Panc1 (cell line): ENCODE measurements around the gene CYB5R3. TPM values are rescaled to one million over a fixed set of nuclear protein-coding genes. Genes with fewer than 3 reads are reported as not detected.
A peak's percentile ranks its signal among the peaks of the same experiment; 100 is the strongest.
"Not testable (repeated sequence)": the region's sequence is repeated elsewhere in the genome, so short reads cannot be mapped to it uniquely, and the experiment has no call there.

Experiments used
- ATAC-seq: fragments of 200-7000 bp; cut with Tn5 transposase; 2 replicates; pipeline ENCODE4 v1.9.1; 2020; ENCODE audit warnings: mild to moderate bottlenecking, moderate library complexity
- BruUV-seq: library from RNA; stranded (reverse); fragments of 400-500 nt; replicated peaks from 2 replicates; lab custom pipeline; 2021; lab: Mats Ljungman, UMichigan
- CTCF ChIA-PET: fragments of 300-600 bp; sonication (Branson Sonifier 250); formaldehyde crosslinking; loops from one replicate; lab custom pipeline; 2022; ENCODE audit warnings: antibody characterized with exemption; lab: Charles Lee
- POLR2A ChIA-PET: fragments of 300-600 bp; sonication (Branson Sonifier 250); formaldehyde crosslinking; loops from one replicate; lab custom pipeline; 2022; ENCODE audit warnings: antibody characterized with exemption; lab: Charles Lee
- DNase-seq: peaks from one replicate; pipeline ENCODE4 v3.0.0-alpha.2; 2010; ENCODE audit warnings: low read depth, low spot score
- H3K27ac ChIP-seq: 2 replicates; pipeline ENCODE4 v1.5.1; 2011; ENCODE audit warnings: mild to moderate bottlenecking, low read length, inconsistent platforms
- H3K27me3 ChIP-seq: fragments of 200-500 bp; sonication (Bioruptor generic); 2 replicates; pipeline ENCODE4 v1.6.0; 2014; ENCODE audit warnings: low read length, inconsistent platforms; ENCODE audit not compliant: control insufficient read depth, insufficient read depth
- H3K36me3 ChIP-seq: fragments of 200-500 bp; sonication (Bioruptor generic); 2 replicates; pipeline ENCODE4 v1.5.1; 2014; ENCODE audit warnings: inconsistent platforms, mild to moderate bottlenecking, low read length, moderate library complexity; ENCODE audit not compliant: control insufficient read depth, insufficient read depth
- H3K4me1 ChIP-seq: 2 replicates; pipeline ENCODE4 v1.5.1; 2011; ENCODE audit warnings: inconsistent platforms, mild to moderate bottlenecking, low read length, moderate library complexity; ENCODE audit not compliant: control insufficient read depth, insufficient read depth
- H3K4me3 ChIP-seq, 2 experiments: 2 replicates each; pipeline ENCODE4 v1.5.1; 2011 to 2012; ENCODE audit warnings: low read depth in 2 of 2, low read length in 2 of 2, mild to moderate bottlenecking in 2 of 2, inconsistent platforms in 1 of 2, moderate library complexity in 1 of 2
- H3K9me3 ChIP-seq: fragments of 200-500 bp; sonication (Bioruptor generic); 2 replicates; pipeline ENCODE4 v1.5.1; 2014; ENCODE audit warnings: low read depth, mild to moderate bottlenecking, inconsistent platforms, low read length, moderate library complexity; ENCODE audit not compliant: control insufficient read depth, insufficient read depth
- in situ Hi-C: cut with HindIII; loops from 2 replicates; pipeline ENCODE4 v1.10.0; 2016; ENCODE audit warnings: low sequenced_read_pairs, low pct_unique_long_range_greater_than_20kb
- intact Hi-C: fragments of 100-400 bp; cut with micrococcal nuclease; formaldehyde crosslinking; loops from one replicate; pipeline ENCODE4 v1.10.0; 2022; ENCODE audit not compliant: unreplicated experiment
- total RNA-seq: library from RNA; stranded (reverse); gene quantifications from one replicate; pipeline ENCODE4 v1.2.1, GENCODE V29; 2021; ENCODE audit not compliant: unreplicated experiment

Gene CYB5R3
- total RNA-seq, 1 experiment from 2014 or later, result 102 TPM

DNA sequence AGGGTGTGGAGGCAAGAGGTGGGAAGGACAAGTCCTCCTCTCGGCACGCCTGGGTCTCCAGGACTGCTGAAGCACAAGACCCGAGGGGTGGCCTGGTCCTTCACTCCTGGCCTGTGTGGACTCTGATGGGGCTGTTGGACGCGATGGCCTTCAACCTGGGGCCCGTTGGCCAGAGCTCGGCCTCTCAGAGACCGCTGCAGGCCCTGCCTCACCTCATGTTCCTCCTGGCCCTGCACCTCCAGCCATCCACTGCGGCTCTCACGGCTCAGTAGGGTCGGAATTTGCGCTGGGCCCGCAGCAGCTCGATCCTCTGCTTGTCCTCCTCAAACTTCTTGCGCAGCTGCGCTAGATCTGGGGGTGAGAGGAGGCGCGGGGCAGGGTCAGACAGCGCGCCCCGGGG is 74.7 kb downstream of the CYB5R3 start:
- BruUV-seq, H3K4me1 ChIP-seq, H3K4me3 ChIP-seq, DNase-seq, H3K36me3 ChIP-seq, intact Hi-C loops, CTCF ChIA-PET, H3K27me3 ChIP-seq, in situ Hi-C loops, POLR2A ChIA-PET, ATAC-seq, H3K9me3 ChIP-seq, H3K27ac ChIP-seq: not testable (repeated sequence)

DNA sequence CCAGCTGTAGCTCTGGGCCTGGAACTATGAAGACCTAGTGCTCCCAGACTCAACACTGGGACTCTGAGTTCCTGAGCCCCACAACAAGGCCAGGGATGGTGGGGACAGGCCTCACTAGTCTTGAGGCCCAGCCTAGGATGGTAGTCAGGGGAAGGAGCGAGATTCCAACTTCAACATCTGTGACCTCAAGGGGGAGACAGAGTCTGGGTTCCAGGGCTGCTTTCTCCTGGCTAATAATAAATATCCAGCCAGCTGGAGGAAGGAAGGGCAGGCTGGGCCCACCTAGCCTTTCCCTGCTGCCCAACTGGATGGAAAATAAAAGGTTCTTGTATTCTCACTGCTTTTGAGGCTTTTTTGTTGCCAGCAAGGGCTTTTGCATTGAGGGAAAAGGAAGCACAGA is 75.1 kb downstream of the CYB5R3 start:
- H3K27ac ChIP-seq, intact Hi-C loops, H3K36me3 ChIP-seq, POLR2A ChIA-PET, H3K4me1 ChIP-seq, H3K4me3 ChIP-seq, BruUV-seq, ATAC-seq, DNase-seq, in situ Hi-C loops, CTCF ChIA-PET, H3K27me3 ChIP-seq, H3K9me3 ChIP-seq: not testable (repeated sequence)

DNA sequence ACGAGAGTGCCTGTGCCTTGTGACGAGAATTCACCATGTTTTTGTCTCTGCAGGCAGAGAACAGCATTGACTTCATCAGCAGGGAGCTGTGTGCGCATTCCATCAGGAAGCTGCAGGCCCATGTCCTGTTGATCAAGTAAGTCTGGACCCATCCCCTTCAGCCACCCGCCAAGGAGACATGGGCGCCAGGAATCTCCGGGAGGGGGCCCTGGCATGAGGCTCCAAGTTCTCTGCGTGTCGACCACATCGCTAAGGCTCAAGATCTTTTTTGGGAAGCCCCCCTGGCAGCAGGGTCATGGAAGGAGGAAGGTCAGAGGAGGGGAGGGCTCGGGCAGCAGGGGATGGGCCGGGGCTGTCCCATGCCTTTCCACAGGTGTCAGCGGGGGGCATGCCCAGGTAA is 78.1 kb downstream of the CYB5R3 start:
- intact Hi-C loops, H3K4me3 ChIP-seq, POLR2A ChIA-PET, BruUV-seq, in situ Hi-C loops, H3K27me3 ChIP-seq, H3K36me3 ChIP-seq, H3K9me3 ChIP-seq, H3K4me1 ChIP-seq, DNase-seq, H3K27ac ChIP-seq, CTCF ChIA-PET: not testable (repeated sequence)
- ATAC-seq, result 0 out of 2 replicates have a peak, but pooled peaks have one; percentile 5

DNA sequence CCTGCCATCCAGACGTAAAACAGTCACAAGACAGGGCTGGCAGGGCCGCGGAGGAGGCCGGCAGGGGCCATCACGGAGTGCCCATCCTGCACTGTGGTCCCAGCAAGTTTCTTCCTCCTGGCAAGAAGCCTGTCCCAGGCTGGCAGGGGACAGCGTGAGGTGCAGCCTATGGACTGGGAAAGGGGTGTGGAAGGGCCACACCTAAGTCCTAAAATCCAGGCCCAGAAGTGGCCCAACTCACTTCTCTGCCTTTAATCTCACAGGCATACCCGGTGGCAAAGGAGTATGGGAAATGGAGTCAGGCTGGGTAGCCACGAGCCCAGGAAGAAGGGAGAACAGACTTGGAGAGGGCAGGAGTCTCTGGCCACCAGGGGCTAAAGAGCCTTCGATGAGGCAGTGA is 78.6 kb downstream of the CYB5R3 start:
- H3K4me3 ChIP-seq, H3K9me3 ChIP-seq, in situ Hi-C loops, intact Hi-C loops, DNase-seq, H3K4me1 ChIP-seq, CTCF ChIA-PET, H3K27me3 ChIP-seq, H3K27ac ChIP-seq, H3K36me3 ChIP-seq: not testable (repeated sequence)
- TSS peak; percentile 48 for BruUV-seq
- peak; percentile 10; the same call in 1 of the 2 replicates for ATAC-seq
- POLR2A ChIA-PET, result interaction anchor here (1.0 kb wide), 1 partner anchor 44 kb away, joined by 3 read pairs; the partner anchor contains the start of gene POLDIP3

DNA sequence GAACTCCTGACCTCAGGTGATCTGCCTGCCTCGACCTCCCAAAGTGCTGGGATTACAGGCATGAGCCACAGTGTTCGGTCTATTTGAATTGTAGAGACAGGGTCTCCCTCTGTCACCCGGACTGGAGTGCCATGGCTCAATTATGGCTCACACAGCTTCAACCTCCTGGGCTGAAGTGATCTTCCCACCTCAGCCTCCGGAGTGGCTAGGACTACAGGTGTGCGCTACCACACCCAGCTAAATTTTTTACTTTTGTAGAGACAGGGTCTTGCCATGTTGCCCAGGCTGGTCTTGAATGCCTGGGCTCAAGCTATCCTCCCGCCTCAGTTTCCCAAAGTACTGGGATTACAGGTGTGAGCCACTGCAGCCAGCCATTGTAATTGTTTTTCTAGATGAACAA is 81.2 kb downstream of the CYB5R3 start:
- POLR2A ChIA-PET, H3K9me3 ChIP-seq, CTCF ChIA-PET, BruUV-seq, intact Hi-C loops, in situ Hi-C loops, H3K4me1 ChIP-seq, H3K36me3 ChIP-seq, H3K27me3 ChIP-seq, H3K27ac ChIP-seq, DNase-seq, H3K4me3 ChIP-seq: not testable (repeated sequence)
- ATAC-seq, result 0 out of 2 replicates have a peak, but pooled peaks have one; percentile 20

Other genes with a start within 250 kb of the CYB5R3 start
- gene NFAM1, start 217.0 kb downstream of the CYB5R3 start, total RNA-seq, result 0.41 TPM
- gene RRP7A, start 129.6 kb downstream of the CYB5R3 start, total RNA-seq, result 29.8 TPM
- 1.6 TPM for gene SERHL2, start 95.4 kb downstream of the CYB5R3 start, total RNA-seq
- gene POLDIP3, start 34.5 kb downstream of the CYB5R3 start, total RNA-seq, result 46.6 TPM
- gene ATP5MGL, start 8.8 kb downstream of the CYB5R3 start, total RNA-seq, result 0.23 TPM
- gene A4GALT, start 71.5 kb upstream of the CYB5R3 start, total RNA-seq, result 6.9 TPM
- gene ARFGAP3, start 207.9 kb upstream of the CYB5R3 start, total RNA-seq, result 27.0 TPM